Measurements from ENCODE around the gene MRPL42.
"Not testable (repeated sequence)": the region's sequence is repeated elsewhere in the genome, so short reads cannot be mapped to it uniquely, and the experiment has no call there.

Gene MRPL42

DNA sequence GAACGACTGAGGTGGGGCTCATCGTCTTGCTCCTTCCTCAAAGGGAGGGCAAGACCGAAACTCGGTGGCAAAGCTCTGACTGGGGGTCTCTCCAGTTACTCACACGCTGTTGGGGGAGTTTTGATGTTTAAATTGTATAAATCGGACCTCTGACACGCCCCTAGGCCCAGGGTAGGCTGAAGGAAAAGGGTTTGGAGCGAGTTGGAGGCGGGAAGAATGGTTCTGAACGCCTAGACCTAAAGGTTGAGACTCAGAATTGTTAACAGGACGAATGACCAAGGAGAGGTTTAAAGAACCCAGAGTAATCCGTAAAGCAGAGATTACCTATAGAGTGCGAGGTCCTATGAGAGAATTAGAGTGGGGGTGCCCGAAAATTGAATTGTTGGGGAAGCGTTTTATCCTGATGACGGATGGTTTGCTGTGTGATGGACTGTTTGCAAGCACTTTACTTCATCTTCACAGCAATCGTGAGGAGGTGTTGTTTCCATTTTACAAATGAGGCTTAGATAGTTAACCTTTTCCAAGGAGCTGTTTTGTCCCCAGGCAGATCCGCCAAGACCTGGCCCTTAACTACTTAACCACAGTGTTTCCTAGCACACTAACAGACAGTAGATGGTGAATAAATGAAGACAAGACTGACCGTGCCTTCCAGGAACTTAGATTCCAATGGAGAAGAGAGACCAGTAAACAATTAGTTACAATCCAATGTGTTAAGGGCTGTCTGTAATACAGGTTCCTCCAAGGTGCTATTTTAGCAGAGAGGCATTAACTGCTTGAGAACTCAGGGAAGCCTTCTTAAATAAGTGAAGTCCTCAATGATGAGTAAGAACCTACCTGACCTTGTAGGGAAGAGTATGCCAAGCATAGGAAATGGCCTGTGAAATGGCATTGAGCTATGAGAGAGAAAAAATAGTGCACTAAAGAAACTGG is 24.6 kb upstream of the MRPL42 start:
- DNase-seq: no peak

DNA sequence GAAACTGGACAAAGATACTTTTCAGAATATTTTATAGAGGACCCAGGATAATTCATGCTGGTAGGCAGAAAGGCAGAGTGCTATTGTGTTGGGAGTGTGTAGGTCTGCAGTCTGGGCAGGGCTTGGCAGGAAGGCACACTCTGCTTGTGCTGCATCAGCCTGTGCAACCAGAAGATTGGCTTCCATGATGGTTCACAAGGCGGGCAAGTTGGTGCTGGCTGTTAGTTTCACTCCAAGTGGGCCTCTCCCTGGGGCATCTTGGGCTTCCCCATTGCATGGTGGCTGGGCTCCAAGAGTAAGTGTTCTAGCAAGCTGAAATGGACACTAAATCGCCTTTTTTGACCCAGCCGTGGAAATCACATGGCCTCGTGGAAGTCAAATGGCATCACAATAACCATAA is 23.7 kb upstream of the MRPL42 start:
- DNase-seq: no peak

DNA sequence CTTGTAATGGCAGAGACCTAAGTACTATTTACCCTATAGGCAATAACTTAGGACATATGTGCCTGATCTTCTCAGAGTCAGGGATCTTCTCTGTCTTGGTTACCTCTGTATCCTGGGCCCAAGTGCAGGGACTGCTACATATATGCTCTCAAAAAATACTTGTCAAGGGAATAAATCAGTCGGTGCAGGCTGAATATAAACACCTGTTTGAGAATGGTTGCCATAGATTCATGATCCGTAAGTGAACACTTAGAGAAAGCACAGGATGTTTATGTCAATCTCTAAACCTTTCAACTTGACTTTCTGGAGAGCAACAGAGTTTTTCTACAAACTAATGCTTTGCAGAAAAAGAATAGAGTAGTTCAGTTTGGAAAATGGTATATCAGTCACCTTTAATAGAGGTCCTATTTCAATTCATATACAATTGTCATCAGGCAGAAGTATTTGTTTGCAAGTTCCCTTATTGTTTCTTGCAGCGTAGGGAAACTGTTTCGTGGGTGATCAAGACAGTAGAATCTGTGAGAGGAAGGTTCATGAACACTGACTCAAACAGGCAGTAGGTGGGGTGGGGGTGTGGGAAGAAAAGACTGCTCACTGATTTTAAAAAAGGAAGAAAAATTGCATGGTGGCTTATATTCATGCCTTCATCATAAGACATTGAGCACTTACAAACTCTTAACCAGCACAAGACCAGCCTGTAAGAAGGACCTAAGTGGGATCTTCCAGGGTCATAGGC is 19.6 kb upstream of the MRPL42 start:
- DNase-seq: no peak

DNA sequence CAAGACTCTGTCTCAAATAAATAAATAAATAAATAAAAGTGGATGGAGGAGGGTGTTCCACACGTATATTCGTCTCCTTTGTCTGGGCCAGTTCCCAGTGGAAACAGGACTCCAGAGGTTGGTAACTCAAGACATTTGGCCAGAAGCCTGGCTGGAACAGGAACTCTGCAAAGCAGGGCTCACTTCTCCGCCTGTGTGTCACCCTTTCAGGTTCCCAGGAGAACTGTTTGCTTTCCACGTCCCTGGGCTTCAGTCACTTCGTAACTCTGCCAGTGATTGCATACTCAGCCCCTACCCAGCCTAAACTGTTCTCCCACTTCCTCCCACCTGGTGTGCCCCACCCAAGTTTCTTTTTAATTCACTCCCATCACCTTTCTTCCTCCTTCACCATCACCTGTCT is 18.5 kb upstream of the MRPL42 start:
- DNase-seq: no peak

DNA sequence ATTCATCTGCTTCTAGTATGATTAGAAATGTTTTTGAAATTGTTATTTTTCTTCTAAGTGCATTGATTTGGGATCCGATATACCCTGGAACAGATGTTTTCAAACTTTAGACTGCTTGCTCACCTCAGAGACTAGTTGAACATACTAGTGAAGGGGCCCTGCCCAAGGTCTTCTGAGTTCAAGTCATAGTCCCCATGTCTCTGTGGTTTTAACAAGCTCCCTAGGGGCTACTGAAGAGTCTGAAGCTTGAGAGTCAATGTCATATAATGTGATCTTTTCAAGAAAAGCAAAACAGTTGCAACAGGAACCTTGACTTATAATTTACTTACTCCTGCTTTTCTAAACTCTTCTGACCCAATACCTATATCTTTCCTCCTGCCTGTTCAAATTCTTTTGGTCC is 18.0 kb upstream of the MRPL42 start:
- no peak for DNase-seq

DNA sequence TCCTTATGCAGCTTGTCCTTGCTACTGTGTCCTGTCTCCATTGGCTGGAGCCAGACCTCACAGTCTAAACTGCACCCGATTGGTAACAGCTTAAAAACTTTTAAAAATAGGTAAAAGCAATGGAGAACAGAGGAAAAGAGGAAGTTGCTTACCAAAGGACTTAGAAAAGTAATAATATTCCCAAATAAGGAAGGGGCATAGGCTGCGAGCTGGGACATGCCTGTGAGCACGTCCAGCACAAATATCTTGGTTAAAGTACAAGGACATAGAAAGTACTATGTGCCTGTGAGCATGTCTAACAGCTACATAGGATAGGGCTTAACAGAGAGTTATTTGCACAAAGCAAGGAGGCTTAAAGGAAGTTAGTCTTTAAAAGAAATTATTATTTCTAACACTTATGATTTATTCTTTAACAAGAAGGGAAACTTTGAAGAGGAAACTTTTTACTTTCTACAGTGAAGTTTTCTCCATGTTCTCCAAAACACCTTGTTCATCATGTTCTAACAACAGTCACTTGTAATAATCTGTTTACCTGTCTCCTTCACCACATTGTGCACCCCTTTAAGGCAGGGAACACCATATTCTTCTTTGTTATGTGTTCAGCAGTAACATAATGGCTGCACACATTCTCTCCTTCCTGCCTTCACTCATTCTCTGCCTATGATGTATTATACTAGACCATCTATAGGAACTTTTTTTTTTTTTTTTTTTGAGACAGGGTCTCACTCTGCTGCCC is 15.7 kb upstream of the MRPL42 start:
- DNase-seq: no peak

DNA sequence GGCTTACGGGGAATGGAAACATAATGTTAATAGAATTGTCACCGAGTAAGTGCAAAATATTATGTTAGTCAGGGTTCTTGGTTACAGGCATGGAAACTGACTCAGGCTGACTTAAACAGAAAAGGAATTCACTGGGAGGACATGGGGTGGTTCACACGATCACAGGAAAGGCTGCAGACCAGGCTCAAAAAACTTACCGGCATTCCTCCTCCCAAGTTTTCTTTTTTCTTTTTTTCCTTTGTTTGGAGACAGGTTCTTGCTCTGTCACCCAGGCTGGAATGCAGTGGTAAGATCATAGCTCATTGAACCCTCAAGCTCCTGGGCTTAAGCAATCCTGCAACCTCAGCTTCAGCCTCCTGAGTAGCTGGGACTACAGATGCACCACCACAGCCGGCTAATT is 13.7 kb upstream of the MRPL42 start:
- DNase-seq: no peak

DNA sequence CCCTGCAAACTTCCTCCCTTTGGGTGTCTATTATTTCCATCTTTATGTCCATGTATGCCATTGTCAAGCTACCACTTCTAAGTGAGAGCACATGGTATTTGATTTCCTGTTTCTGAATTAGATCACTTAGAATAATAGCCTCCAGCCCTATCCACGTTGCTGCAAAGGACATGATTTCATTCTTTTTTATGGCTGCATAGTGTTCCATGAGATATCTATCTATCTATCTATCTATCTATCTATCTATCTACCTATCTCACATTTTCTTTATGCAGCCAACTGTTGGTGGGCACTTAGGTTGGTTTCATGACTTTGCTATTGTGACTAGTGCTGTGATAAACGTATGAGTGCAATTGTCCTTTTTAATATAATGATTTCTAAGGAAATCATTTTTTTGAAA is 11.2 kb upstream of the MRPL42 start:
- no peak for DNase-seq

DNA sequence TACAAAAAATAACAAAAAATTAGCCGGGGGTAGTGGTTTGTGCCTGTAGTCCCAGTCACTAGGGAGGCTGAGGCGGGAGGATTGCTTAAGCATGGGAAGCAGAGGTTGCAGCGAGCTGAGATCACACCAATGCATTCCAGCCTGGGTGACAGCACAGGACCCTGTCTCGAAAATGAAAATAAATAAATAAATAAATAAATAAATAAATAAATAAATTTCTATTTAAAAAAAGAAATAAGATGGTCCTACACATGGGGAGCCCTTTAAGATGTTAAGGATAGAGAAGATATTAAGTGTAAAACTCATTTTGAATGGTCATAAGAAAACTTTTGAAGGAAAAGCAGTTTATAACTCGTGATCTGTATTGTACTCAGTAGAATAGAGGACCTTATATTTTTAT is 8.2 kb upstream of the MRPL42 start:
- DNase-seq: no peak

DNA sequence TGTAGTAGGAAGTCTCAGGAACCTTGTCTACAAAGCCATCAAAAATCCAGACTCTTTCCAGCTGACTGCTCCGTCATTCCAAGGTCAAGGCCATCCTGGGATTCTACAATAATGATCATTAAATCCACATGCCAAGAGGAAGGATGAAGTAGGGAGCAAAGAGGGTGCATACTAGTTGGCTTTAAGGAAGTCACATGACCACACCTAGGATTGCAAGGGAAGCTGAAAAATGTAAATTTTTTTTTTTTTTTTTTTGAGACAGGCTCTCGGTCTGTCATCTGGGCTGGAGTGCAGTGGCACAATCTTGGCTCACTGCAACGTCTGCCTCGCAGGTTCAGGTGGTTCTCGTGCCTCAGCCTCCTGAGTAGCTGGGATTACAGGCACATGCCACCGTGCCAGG is 7.3 kb upstream of the MRPL42 start:
- no peak for DNase-seq

DNA sequence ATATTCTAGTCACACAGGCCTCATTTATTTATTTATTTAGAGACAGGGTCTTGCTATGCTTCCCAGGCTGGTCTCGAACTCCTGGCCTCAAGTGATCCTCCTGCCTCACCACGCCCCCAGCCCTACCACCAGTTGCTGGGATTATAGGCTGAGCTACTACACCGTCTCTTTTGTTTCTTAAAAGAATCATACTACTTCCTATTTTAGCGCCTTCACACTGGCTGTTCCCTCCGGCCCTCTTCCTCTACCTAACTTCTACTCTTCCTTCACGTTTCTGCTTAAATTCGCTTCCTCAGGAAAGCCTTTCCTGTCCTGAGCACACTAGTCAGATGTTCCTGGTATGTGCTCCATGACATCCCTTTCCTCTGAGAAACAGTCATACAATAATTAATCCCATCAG is 6.4 kb upstream of the MRPL42 start:
- DNase-seq: no peak

DNA sequence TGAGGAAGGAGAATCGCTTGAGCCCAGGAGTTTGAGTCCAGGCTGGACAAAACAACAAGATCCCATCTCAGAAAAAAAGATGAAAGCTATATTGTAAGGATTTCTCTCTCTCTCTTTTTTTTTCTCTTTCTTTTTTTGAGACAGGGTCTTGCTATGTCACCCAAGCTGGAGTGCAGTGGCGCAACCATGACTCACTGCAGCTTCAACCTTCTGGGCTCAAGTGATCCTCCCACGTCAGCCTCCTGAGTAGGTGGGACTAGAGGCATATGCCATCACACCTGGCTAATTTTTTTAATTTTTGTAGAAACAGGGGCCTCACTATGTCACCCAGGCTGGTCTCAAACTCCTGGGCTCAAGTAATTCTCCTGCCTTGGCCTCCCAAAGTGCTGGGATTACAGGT is 5.8 kb upstream of the MRPL42 start:
- DNase-seq: no peak

DNA sequence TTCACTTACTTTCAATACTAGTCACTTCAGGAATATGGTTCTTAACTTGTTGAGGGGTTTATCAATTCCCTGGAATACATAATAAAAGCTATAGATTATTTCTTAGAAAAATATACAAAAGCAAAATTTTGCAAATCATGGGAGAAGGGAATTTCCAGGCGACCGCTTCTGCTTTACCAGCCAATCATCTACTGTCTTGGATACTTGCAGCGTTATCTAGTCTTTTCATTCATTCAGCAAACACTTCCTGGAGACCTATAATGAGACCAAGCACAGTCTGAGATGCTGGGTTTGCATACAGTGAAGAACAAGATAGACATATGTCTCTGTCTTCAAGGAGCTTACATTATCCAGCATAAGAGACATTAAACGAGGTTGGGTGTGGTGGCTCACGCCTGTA is 1.5 kb upstream of the MRPL42 start:
- DNase-seq: no peak

DNA sequence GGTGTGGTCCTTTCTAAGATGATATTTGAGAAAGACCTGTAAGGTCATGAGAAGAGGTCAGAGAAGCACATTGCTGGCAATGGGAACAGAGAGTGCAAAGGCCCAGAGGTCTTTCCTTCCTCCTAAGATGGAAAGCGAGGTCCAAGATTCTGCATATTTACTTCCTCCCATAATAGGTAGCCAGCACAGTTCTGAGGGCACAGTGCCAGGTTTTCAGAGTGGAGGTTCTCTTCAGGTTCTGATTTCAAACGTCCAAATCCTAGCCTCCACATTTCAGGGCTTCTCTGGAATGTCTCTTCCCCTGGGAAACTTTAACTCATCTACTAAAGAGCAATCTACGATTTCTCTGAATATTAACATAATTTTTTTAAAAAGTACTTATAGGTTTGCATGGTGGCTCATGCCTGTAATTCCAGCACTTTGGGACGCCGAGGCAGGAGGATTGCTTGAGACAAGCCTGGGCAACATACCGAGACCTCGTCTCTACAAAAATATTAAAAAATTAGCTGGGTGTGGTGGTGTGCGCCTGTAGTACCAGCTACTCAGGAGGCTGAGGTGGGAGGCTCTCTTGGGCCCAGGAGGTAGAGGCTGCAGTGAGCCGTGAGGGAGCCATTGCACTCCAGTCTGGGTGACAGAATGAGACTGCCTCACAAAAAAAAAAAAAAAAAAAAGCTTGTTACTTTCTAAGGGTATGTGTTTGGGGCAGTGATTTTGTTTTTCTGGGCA is 526 bp upstream of the MRPL42 start:
- no peak for DNase-seq

DNA sequence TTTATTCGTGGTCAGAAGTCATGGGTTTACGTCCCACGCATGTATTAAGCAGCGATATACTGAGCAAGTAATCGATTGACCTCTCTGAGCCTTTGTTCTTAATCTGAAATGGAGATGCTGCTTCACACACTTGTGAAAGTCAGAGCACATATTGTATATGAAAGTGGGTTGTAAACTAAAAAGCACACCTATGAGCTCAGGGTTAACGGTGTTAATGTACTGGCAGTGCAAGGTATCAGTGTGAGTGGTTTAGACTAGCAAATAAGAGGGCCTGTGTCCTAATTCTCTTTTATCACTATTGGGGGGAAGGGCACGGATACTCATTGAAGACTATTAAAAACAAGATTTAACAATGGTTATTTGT is 676 bp downstream of the MRPL42 start:
- DNase-seq: no peak

DNA sequence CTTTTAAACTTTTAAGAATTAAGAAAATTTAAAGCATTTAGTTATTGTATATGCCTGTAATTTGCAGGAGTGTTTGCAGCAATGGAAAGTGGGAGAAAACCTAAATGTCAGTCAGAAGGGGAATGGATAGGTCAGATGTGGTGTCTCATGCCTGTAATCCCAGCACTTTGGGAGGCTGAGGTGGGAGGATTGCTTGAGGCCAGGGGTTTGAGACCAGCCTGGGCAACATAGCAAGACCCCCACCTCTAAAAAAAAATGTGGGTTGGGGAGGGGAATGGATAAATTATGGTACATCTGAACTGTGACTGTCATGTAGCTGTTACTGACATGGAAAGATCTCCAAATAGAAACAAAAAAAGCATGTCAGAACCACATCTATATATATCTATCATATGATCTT is 2.1 kb downstream of the MRPL42 start:
- DNase-seq: no peak

DNA sequence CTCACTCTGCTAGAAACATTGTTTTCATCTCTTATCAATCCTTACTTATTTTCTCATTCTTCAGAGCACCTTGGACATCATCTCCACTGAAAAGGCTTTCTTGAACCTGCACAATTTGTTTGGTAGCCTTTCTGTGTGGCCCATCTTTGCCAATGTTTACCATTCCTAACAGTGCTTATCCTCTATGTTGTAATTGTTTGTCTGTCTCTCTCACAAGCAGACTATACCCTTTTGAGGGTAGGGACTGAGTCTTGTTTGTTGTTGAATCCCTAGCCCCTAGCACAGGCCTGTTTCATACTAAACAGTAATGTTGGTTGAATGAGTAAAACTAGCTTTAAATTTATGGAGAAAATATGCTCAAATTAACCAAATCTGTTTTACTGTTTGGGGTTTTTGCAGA is 9.2 kb downstream of the MRPL42 start:
- DNase-seq: no peak

DNA sequence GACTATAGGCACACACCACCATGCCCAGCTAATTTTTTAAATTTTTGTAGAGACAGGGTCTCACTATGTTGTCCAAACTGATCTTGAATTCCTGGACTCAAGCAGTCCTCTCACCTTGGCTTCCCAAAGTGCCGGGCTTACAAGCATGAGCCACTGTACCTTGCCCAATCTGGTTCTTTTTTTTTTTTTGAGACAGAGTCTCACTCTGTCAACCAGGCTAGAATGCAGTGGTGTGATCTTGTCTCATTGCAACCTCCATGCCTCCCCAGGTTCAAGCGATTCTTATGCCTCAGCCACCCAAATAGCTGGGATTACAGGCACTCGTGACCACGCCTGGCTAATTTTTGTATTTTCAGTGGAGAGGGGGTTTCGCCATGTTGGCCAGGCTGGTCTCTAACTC is 15.4 kb downstream of the MRPL42 start:
- DNase-seq: no peak

DNA sequence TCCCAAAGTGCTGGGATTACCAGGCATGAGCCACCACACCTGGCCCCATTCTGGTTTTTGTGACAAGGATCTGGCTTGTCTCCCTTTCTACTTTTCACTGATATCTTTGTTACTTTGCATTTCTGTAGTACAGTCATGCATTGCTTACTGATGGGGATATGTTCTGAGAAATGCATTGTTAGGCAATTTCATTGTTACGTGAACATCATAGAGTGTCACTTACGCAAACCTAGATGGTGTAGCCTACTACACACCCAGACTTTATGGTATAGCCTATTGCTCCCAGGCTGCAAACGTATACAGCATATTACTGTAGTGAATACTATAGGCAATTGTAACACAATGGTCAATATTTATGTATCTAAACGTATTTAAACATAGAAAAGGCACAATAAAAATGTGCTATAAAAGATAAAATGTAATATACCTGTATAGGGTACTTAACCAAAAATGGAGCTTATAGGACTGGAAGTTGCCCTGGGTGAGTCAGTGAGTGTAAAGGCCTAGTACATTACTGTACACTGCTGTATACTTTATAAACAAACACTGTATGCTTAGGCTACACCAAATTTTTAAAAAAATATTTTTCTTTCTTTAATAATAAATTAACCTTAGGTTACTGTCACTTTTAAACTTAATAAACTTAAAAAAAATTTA is 16.0 kb downstream of the MRPL42 start:
- no peak for DNase-seq

DNA sequence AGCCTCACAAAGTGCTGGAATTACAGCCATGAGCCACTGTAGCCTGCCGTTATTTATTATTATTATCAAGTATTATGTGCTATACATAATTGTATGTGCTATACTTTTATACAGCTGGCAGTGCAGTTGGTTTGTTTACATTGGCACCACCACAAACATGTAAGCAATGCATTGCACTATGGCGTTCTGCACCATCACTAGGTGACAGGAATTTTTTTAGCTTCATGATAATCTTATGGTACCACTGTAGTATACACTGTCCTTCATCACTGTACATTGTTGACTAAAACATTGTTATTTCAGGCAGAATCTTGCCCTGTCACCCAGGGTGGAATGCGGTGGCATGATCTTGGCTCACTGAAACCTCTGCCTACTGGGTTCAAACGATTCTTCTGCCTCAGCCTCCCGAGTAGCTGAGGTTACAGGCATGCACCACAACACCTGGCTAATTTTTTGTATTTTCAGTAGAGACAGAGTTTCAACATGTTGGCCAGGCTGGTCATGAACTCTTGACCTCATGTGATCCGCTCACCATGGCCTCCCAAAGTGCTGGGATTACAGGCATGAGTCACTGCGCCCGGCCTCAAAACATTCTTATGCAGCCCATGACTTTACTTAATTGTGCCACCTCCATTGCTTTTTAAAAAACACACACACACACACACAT is 17.1 kb downstream of the MRPL42 start:
- DNase-seq: no peak

DNA sequence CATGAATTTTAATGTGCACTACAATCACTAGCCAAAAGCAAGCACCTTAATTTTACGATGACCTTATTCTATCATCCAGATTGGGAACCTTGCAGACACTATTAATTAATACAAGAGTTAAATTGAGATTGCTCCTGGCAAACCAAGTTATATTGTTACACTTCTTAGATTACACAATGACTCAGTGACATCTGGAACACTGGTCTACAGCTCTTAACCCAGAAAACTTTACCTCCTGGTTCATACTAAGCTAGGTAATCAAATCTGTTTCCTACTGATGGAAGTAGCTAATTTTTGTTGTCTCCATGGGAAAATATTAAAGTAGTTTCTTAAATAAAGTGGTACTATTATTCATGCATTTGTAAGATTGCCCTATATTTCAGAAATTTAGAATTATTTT is 25.5 kb downstream of the MRPL42 start:
- not testable (repeated sequence) for DNase-seq

Data from right kidney (tissue), 1 donor.